ENCODE measurements around the gene TTC4.

Gene TTC4

GRCh38 chr1:54748094-54748835 is 32.6 kb downstream of the TTC4 start:
- TF ChIP-seq POLR2A (IDR thresholded peaks at IDR 0.05; ENCODE audit: low read length) (no peak), GATA1 (IDR thresholded peaks at IDR 0.05; ENCODE audit: low read depth, low read length) (no peak)
- no peak for DNase-seq

- TF ChIP-seq POLR2A (IDR thresholded peaks at IDR 0.05; ENCODE audit: low read length) (no peak), GATA1 (IDR thresholded peaks at IDR 0.05; ENCODE audit: low read depth, low read length) (no peak)
Observed at GRCh38 chr1:54750596-54750995, 34.9 kb downstream of the TTC4 start.

GRCh38 chr1:54751426-54751825 is 35.8 kb downstream of the TTC4 start:
- TF ChIP-seq GATA1 (IDR thresholded peaks at IDR 0.05; ENCODE audit: low read depth, low read length) (no peak), POLR2A (IDR thresholded peaks at IDR 0.05; ENCODE audit: low read length) (no peak)

More at GRCh38 chr1:54750596-54750995, 34.9 kb downstream of the TTC4 start:
- DNase-seq, result no peak

GRCh38 chr1:54754045-54754444 is 38.4 kb downstream of the TTC4 start:
- DNase-seq, result no peak
- TF ChIP-seq POLR2A (IDR thresholded peaks at IDR 0.05; ENCODE audit: low read length) (no peak), GATA1 (IDR thresholded peaks at IDR 0.05; ENCODE audit: low read depth, low read length) (no peak)

More at GRCh38 chr1:54751426-54751825, 35.8 kb downstream of the TTC4 start:
- no peak for DNase-seq

- TF ChIP-seq GATA1 (IDR thresholded peaks at IDR 0.05; ENCODE audit: low read depth, low read length) (no peak), POLR2A (IDR thresholded peaks at IDR 0.05; ENCODE audit: low read length) (no peak)
- DNase-seq, result no peak
Observed at GRCh38 chr1:54754486-54755285, 39.0 kb downstream of the TTC4 start.

GRCh38 chr1:54757833-54758232 is 42.2 kb downstream of the TTC4 start:
- no peak for TF ChIP-seq POLR2A (IDR thresholded peaks at IDR 0.05; ENCODE audit: low read length)

GRCh38 chr1:54758678-54759348 is 43.2 kb downstream of the TTC4 start:
- no peak for DNase-seq
- TF ChIP-seq GATA1 (IDR thresholded peaks at IDR 0.05; ENCODE audit: low read depth, low read length), result no peak
- no peak for TF ChIP-seq POLR2A (IDR thresholded peaks at IDR 0.05; ENCODE audit: low read length)

More at GRCh38 chr1:54757833-54758232, 42.2 kb downstream of the TTC4 start:
- DNase-seq, result no peak

GRCh38 chr1:54763816-54764132 is 48.1 kb downstream of the TTC4 start:
- DNase-seq, result peak; percentile 45 to 61
- TF ChIP-seq GATA1 (IDR thresholded peaks at IDR 0.05; ENCODE audit: low read depth, low read length), result no peak
- TF ChIP-seq POLR2A (IDR thresholded peaks at IDR 0.05; ENCODE audit: low read length), result no peak

GRCh38 chr1:54764133-54764921 is 48.7 kb downstream of the TTC4 start, which contains the start of gene PARS2:
PARS2 (minus strand) TSS chr1:54764523; CDS start chr1:54759161, 5,362 bp downstream.
- DNase-seq, result peak; percentile 99
- TF ChIP-seq GATA1 (IDR thresholded peaks at IDR 0.05; ENCODE audit: low read depth, low read length), result no peak
- peak; percentile 79 for TF ChIP-seq POLR2A (IDR thresholded peaks at IDR 0.05; ENCODE audit: low read length)

- TF ChIP-seq POLR2A (IDR thresholded peaks at IDR 0.05; ENCODE audit: low read length) (no peak), GATA1 (IDR thresholded peaks at IDR 0.05; ENCODE audit: low read depth, low read length) (no peak)
- no peak for DNase-seq
Observed at GRCh38 chr1:54764922-54765561, 49.4 kb downstream of the TTC4 start.

GRCh38 chr1:54766726-54767125 is 51.1 kb downstream of the TTC4 start:
- no peak for DNase-seq
- no peak for TF ChIP-seq POLR2A (IDR thresholded peaks at IDR 0.05; ENCODE audit: low read length)
- TF ChIP-seq GATA1 (IDR thresholded peaks at IDR 0.05; ENCODE audit: low read depth, low read length), result no peak

- no peak for TF ChIP-seq POLR2A (IDR thresholded peaks at IDR 0.05; ENCODE audit: low read length)
- no peak for TF ChIP-seq GATA1 (IDR thresholded peaks at IDR 0.05; ENCODE audit: low read depth, low read length)
- no peak for DNase-seq
Observed at GRCh38 chr1:54767526-54767925, 51.9 kb downstream of the TTC4 start.

- DNase-seq, result peak in 1 of 2 experiments; percentile 10
- TF ChIP-seq GATA1 (IDR thresholded peaks at IDR 0.05; ENCODE audit: low read depth, low read length), result no peak
- no peak for TF ChIP-seq POLR2A (IDR thresholded peaks at IDR 0.05; ENCODE audit: low read length)
Observed at GRCh38 chr1:54768093-54768492, 52.4 kb downstream of the TTC4 start.

Data from erythroblast (primary cell).